NT2/D1 (cell line): ENCODE data around the gene RTL5.

Experiments
- DNase-seq: peaks from one replicate; pipeline ENCODE4 v3.0.0-alpha.2; 2011; ENCODE audit warnings: low read depth, low spot score
- H3K27me3 ChIP-seq: 2 replicates; pipeline ENCODE4 v1.6.0; 2011; ENCODE audit warnings: mild to moderate bottlenecking; ENCODE audit not compliant: insufficient read length, insufficient read depth
- H3K36me3 ChIP-seq: 2 replicates; pipeline ENCODE4 v1.6.1; 2011; ENCODE audit warnings: mild to moderate bottlenecking, low read length, mixed read lengths; ENCODE audit not compliant: insufficient read depth, insufficient read length
- H3K4me1 ChIP-seq: 2 replicates; pipeline ENCODE4 v1.5.1; 2011; ENCODE audit not compliant: insufficient read depth, insufficient read length
- H3K4me3 ChIP-seq: 2 replicates; pipeline ENCODE4 v1.5.1; 2011; ENCODE audit warnings: low read depth; ENCODE audit not compliant: insufficient read length
- H3K9ac ChIP-seq: 2 replicates; pipeline ENCODE4 v1.6.0; 2011; ENCODE audit warnings: low read depth; ENCODE audit not compliant: insufficient read length
- H3K9me3 ChIP-seq: 2 replicates; pipeline ENCODE4 v1.5.1; 2011; ENCODE audit warnings: mild to moderate bottlenecking, low read length; ENCODE audit not compliant: insufficient read depth
- SUZ12 ChIP-seq: IDR thresholded peaks from 2 replicates; pipeline ENCODE4 v1.6.1; 2011; ENCODE audit not compliant: insufficient read length, insufficient read depth; ENCODE audit errors: extremely low read depth
- YY1 ChIP-seq: IDR thresholded peaks from 2 replicates; pipeline ENCODE4 v1.6.1; 2011; ENCODE audit not compliant: insufficient read length, insufficient read depth
- ZNF274 ChIP-seq: IDR thresholded peaks from 2 replicates; pipeline ENCODE4 v1.6.1; 2011; ENCODE audit warnings: mild to moderate bottlenecking, low read depth, low read length

Gene RTL5

DNA sequence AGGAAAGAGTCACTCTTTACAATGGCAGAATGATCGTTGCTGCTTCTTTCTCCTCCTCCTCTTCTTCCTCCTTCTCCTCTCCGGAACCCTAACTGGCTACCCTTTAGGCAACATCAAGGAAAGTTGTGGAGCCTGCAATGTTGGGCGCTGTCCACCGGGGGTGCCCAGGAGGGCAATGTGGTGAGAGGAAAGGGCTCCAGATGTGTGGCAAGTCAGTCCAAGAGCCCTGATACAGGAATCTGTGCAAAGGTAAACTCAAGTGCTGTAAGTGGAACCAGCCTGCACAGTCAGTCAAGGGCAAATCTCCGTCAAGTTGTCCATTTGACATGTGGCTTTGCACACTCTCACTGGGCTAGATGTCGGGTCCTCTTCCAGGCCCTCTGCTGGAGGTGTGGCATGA is 2.8 kb downstream of the RTL5 start:
- H3K27me3 ChIP-seq = peaks cover 30% of the 10 kb centered on the region
- no peak overlapping the region for H3K4me3 ChIP-seq
- no peak for DNase-seq
- no peak overlapping the region for H3K9ac ChIP-seq
- H3K36me3 ChIP-seq = peaks cover 48% of the 10 kb centered on the region
- peaks cover 7% of the 10 kb centered on the region for H3K4me1 ChIP-seq
- TF ChIP-seq ZNF274 = no peak
- no peak for TF ChIP-seq SUZ12
- no peak for TF ChIP-seq YY1
- no peaks in the 10 kb centered on the region for H3K9me3 ChIP-seq

DNA sequence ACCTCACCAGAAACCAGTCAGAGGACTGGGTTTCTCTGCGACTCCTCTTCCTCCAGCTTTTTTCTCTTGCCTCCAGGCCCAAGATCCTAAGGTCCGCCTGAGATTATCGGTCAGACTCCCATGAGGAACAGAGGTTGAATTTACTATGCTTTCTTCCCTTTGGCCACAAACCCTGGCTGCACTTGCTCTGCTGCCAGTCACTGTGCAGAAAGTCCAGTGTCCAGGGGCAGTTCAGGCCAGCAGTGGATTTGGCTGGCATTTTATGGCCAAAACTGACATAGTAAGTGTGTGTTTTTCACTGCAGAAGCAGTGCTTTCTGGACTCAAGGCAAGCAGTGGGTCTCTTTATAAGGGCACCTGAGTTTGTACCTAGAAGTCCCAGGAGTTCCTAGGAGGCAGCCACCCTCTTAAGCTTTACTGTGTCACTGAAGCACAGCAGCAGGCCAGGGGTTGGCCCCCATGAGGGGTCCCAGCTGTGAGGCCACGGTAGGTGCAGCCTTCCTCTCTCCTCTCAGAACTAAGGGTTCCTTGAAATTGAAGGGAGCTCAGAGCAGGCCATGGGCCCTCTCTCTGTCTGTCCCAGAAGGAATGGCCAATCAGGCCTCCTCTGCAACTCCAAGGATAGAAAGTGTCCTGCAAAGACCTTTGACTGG is 3.4 kb downstream of the RTL5 start:
- no peaks in the 10 kb centered on the region for H3K9me3 ChIP-seq
- peaks cover 43% of the 10 kb centered on the region for H3K36me3 ChIP-seq
- DNase-seq = no peak
- H3K4me1 ChIP-seq = peaks cover 10% of the 10 kb centered on the region
- TF ChIP-seq ZNF274 (no peak), SUZ12 (no peak), YY1 (no peak)
- peak overlapping the region; percentile 32 for H3K9ac ChIP-seq
- H3K27me3 ChIP-seq = peaks cover 28% of the 10 kb centered on the region
- no peak overlapping the region for H3K4me3 ChIP-seq

DNA sequence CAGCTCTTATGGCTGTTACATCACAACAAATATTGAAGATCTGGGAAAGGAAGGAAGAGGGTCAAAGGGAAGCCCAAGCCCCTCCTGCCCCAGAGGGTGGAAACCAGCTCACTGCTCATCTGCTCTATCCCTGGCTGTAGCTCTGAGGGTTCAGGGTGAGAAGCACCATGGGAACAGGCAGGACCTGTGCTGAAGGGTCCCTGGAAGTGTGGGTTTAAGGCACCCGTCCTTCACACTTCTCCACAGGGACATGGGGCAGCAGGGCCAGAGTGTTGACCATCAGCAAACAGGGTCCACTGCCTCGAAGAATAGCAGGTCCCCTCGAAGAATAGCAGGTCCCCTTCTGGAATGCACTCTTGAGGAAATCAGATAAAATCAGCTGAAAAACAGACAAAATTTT is 4.4 kb downstream of the RTL5 start:
- peaks cover 12% of the 10 kb centered on the region for H3K4me1 ChIP-seq
- DNase-seq = no peak
- TF ChIP-seq SUZ12 = no peak
- no peak for TF ChIP-seq YY1
- no peak for TF ChIP-seq ZNF274
- no peak overlapping the region for H3K4me3 ChIP-seq
- no peaks in the 10 kb centered on the region for H3K9me3 ChIP-seq
- peaks cover 35% of the 10 kb centered on the region for H3K36me3 ChIP-seq
- H3K9ac ChIP-seq = no peak overlapping the region
- peaks cover 18% of the 10 kb centered on the region for H3K27me3 ChIP-seq

GRCh38 chrX:72126539-72127140 is 5.1 kb downstream of the RTL5 start:
- no peak overlapping the region for H3K4me3 ChIP-seq
- TF ChIP-seq YY1 = no peak
- TF ChIP-seq SUZ12 = no peak
- peak; percentile 63 for DNase-seq
- no peak overlapping the region for H3K9ac ChIP-seq
- H3K4me1 ChIP-seq = peaks cover 12% of the 10 kb centered on the region
- no peaks in the 10 kb centered on the region for H3K9me3 ChIP-seq
- H3K36me3 ChIP-seq = peaks cover 35% of the 10 kb centered on the region
- peaks cover 16% of the 10 kb centered on the region for H3K27me3 ChIP-seq

GRCh38 chrX:72126048-72126415 is 5.7 kb downstream of the RTL5 start:
- Histone ChIP-seq H3K36me3 (peaks cover 35% of the 10 kb centered on the region), H3K4me1 (peaks cover 15% of the 10 kb centered on the region), H3K9ac (peak overlapping the region; percentile 5), H3K4me3 (no peak overlapping the region), H3K9me3 (no peaks in the 10 kb centered on the region), H3K27me3 (peaks cover 16% of the 10 kb centered on the region)
- no peak for TF ChIP-seq ZNF274
- no peak for TF ChIP-seq SUZ12
- no peak for TF ChIP-seq YY1
- DNase-seq = no peak

- H3K4me3 ChIP-seq = no peak overlapping the region
- peaks cover 35% of the 10 kb centered on the region for H3K36me3 ChIP-seq
- no peak for DNase-seq
- TF ChIP-seq ZNF274 (no peak), YY1 (no peak)
- peaks cover 17% of the 10 kb centered on the region for H3K4me1 ChIP-seq
- no peak overlapping the region for H3K9ac ChIP-seq
- peaks cover 14% of the 10 kb centered on the region for H3K27me3 ChIP-seq
- H3K9me3 ChIP-seq = no peaks in the 10 kb centered on the region
Measured at GRCh38 chrX:72125331-72126047, 6.2 kb downstream of the RTL5 start.

DNA sequence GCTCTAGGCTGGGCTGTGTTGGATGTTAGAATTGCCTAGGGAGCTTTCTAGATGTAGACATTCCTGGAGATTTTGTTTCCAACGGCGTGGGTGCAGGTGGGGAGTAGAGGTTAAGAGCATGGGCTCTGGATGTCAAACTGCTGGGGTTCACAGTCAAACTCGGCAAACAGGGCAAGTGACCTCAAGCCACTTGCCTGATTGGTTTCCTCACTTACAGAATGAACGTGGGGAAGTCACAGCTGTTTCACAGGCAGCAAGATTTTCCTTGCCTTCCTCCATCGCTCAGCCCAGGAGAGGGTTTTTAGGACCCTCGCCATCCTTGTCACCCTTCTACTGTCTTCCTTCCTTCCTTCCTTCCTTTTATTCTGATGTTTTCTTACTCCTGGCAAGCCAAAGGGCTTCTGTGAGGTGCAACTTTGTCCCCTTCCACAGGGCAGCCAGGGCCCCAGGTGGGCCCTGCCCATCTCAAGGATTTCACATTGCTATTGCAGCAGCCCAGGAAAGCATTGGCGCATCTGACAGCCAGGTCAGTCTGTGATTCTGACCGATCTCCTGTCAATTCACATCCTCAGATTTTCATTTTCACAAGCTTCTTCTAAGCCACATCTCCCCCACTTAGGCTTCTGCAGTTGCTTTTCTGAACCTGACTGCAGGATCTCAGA is 7.0 kb downstream of the RTL5 start:
- Histone ChIP-seq H3K4me3 (no peak overlapping the region), H3K9ac (no peak overlapping the region), H3K9me3 (no peaks in the 10 kb centered on the region), H3K36me3 (peaks cover 28% of the 10 kb centered on the region), H3K4me1 (peaks cover 17% of the 10 kb centered on the region), H3K27me3 (peaks cover 6% of the 10 kb centered on the region)
- no peak for DNase-seq
- TF ChIP-seq ZNF274 (no peak), SUZ12 (no peak), YY1 (no peak)
